GM12892 (cell line): ENCODE measurements around the gene STK33.

Experiments
- POLR2A ChIP-seq: IDR thresholded peaks from 2 replicates; pipeline ENCODE4 v1.6.1; 2011; ENCODE audit warnings: low read depth, low read length, control low read depth
- POLR2AphosphoS5 ChIP-seq: IDR thresholded peaks from 2 replicates; pipeline ENCODE4 v1.6.1; 2011; ENCODE audit warnings: low read depth, low read length, control low read depth
- TAF1 ChIP-seq: IDR thresholded peaks from 2 replicates; pipeline ENCODE4 v1.6.1; 2011; ENCODE audit warnings: low read depth, mild to moderate bottlenecking, control low read depth, low read length, borderline replicate concordance

DNA sequence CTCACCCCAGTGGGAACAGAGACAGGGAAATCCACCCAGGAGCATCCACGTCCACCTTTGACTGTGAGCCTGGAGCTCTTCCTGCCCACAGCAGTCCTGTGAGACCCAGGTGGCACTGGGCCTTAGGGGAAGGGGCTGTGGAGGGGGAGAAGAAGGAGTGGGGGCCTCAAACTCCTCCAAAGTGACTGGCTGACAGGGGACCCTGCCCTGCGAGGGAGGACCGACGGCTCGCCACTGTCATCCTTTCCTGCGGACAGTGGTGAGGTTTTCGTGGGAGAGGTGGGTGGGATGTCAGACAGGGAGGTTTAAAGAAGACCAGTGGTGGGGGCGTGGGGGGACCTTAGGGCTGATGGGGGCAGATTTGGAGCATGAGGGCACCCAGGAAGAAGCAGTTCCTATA is 237.8 kb downstream of the STK33 start:
- TF ChIP-seq POLR2AphosphoS5 (no peak), POLR2A (no peak), TAF1 (no peak)
